Stimulated activated CD8-positive, alpha-beta memory T cell treated with anti-CD3 and anti-CD28 coated beads, Interleukin-12 subunit alpha, Interleukin-12 subunit beta, amount 100 ng/mL, for 24 hours (primary cell): ENCODE results near the gene XKR7.

Experiments
- DNase-seq: peaks from one replicate; pipeline ENCODE4 v3.0.0-alpha.2; 2020; ENCODE audit errors: extremely low read depth

XKR7 gene

GRCh38 chr20:31979713-31980426 is 11.9 kb downstream of the XKR7 start:
- no peak for DNase-seq

- no peak for DNase-seq
These were observed 13.8 kb downstream of the XKR7 start for GRCh38 chr20:31981784-31982183.

- DNase-seq, result no peak
These were observed 17.1 kb downstream of the XKR7 start for GRCh38 chr20:31984981-31985471.

- DNase-seq, result no peak
These were observed 19.8 kb downstream of the XKR7 start for GRCh38 chr20:31987744-31988143.

- no peak for DNase-seq
These were observed 20.6 kb downstream of the XKR7 start for GRCh38 chr20:31988430-31989015.

- no peak for DNase-seq
These were observed 21.2 kb downstream of the XKR7 start for GRCh38 chr20:31989030-31989645.

- no peak for DNase-seq
These were observed 22.8 kb downstream of the XKR7 start for GRCh38 chr20:31990641-31991338.

- DNase-seq, result no peak
These were observed 23.4 kb downstream of the XKR7 start for GRCh38 chr20:31991339-31991705.

GRCh38 chr20:31992086-31992485 is 24.1 kb downstream of the XKR7 start:
- DNase-seq, result no peak

GRCh38 chr20:31996996-31997395 is 29.0 kb downstream of the XKR7 start:
- no peak for DNase-seq

GRCh38 chr20:31998246-31998645 is 30.3 kb downstream of the XKR7 start:
- DNase-seq, result no peak

- no peak for DNase-seq
These were observed 35.4 kb downstream of the XKR7 start for GRCh38 chr20:32003325-32003724.

GRCh38 chr20:32004963-32005362 is 37.0 kb downstream of the XKR7 start:
- no peak for DNase-seq

- no peak for DNase-seq
These were observed 38.1 kb downstream of the XKR7 start for GRCh38 chr20:32006053-32006452.

GRCh38 chr20:32006841-32007786 is 39.2 kb downstream of the XKR7 start:
- DNase-seq, result no peak

- no peak for DNase-seq
These were observed 40.1 kb downstream of the XKR7 start for GRCh38 chr20:32007787-32008616.

- DNase-seq, result no peak
These were observed 41.6 kb downstream of the XKR7 start for GRCh38 chr20:32009564-32009963.

- no peak for DNase-seq
These were observed 42.1 kb downstream of the XKR7 start, which contains the start of gene CCM2L for GRCh38 chr20:32010101-32010500. CCM2L (plus strand) TSS chr20:32010438; CDS start chr20:32010455, 17 bp downstream.

- DNase-seq, result no peak
These were observed 42.7 kb downstream of the XKR7 start for GRCh38 chr20:32010666-32011065.

- no peak for DNase-seq
These were observed 44.3 kb downstream of the XKR7 start for GRCh38 chr20:32012159-32012688.
